Prostate gland (tissue), 2 donors: Measurements from ENCODE around the gene PRIMPOL.
"Not testable (repeated sequence)": the region's sequence is repeated elsewhere in the genome, so short reads cannot be mapped to it uniquely, and the experiment has no call there.

Experiments used
- CTCF ChIP-seq, 4 experiments: fragments of 200-600 bp in 2 of 4; fragments of 450-650 bp in 2 of 4; sonication (generic) in 2 of 4; IDR thresholded peaks; 1 replicate in 3 of 4; 2 replicates in 1 of 4; pipeline ENCODE4 v1.5.1; 2016 to 2019; ENCODE audit warnings: antibody characterized with exemption in 4 of 4, mild to moderate bottlenecking in 2 of 4, moderate library complexity in 2 of 4
- POLR2A ChIP-seq: fragments of 450-650 bp; IDR thresholded peaks from one replicate; pipeline ENCODE4 v1.6.1; 2016; ENCODE audit warnings: antibody characterized with exemption, mild to moderate bottlenecking
- POLR2AphosphoS5 ChIP-seq: sonication (generic); formaldehyde crosslinking; IDR thresholded peaks from one replicate; pipeline ENCODE4 v1.6.1; 2017; ENCODE audit warnings: antibody characterized with exemption

DNA sequence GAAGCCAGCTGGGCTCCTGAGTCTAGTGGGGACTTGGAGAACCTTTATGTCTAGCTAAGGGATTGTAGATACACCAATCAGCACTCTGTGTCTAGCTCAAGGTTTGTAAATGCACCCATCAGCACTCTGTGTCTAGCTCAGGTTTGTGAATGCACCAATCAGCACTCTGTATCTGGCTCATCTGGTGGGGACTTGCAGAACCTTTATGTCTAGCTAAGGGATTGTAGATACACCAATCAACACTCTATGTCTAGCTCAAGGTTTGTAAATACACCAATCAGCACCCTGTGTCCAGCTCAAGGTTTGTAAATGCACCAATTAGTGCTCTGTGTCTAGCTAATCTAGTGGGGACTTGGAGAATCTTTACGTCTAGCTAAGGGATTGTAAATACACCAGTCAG lies 92.1 kb downstream of the PRIMPOL start:
- not testable (repeated sequence) for TF ChIP-seq CTCF (IDR thresholded peaks at IDR 0.05); POLR2A; POLR2AphosphoS5
